ENCODE data around the gene CDH13.

GRCh38 chr16:83113811-83114210 lies 487.0 kb downstream of the CDH13 start:
- no peak for TF ChIP-seq ESRRG (CRISPR knock-in tag; IDR thresholded peaks at IDR 0.05)
- no peak for TF ChIP-seq TCF4 (CRISPR knock-in tag; IDR thresholded peaks at IDR 0.05; ENCODE audit: borderline replicate concordance)
- TF ChIP-seq RARB (CRISPR knock-in tag; IDR thresholded peaks at IDR 0.05): no peak
- TF ChIP-seq ARNTL (CRISPR knock-in tag; IDR thresholded peaks at IDR 0.05; ENCODE audit: borderline replicate concordance, low read depth): no peak
- no peak for TF ChIP-seq ZFP3 (CRISPR knock-in tag; IDR thresholded peaks at IDR 0.05)
- no peak for TF ChIP-seq ZFP30 (CRISPR knock-in tag; IDR thresholded peaks at IDR 0.05)
- TF ChIP-seq PATZ1 (CRISPR knock-in tag; IDR thresholded peaks at IDR 0.05; ENCODE audit: borderline replicate concordance): no peak
- TF ChIP-seq POU6F1 (CRISPR knock-in tag; IDR thresholded peaks at IDR 0.05; ENCODE audit: borderline replicate concordance, low read depth): no peak
- TF ChIP-seq ISL1 (CRISPR knock-in tag; IDR thresholded peaks at IDR 0.05): no peak
- TF ChIP-seq PPARA (CRISPR knock-in tag; IDR thresholded peaks at IDR 0.05; ENCODE audit: borderline replicate concordance): no peak
- TF ChIP-seq ZC3H10 (CRISPR knock-in tag; IDR thresholded peaks at IDR 0.05): no peak
- TF ChIP-seq CREB5 (CRISPR knock-in tag; IDR thresholded peaks at IDR 0.05; ENCODE audit: low read depth): no peak
- no peak for TF ChIP-seq ZNF565 (CRISPR knock-in tag; conservative IDR thresholded peaks at IDR 0.05; ENCODE audit: low read depth)
- no peak for TF ChIP-seq ZNF70 (CRISPR knock-in tag; IDR thresholded peaks at IDR 0.05)

All from SK-N-SH treated with all-trans-retinoic acid at 6 μM for 48 hours (cell line).